HG03095 (cell line): ENCODE data around the gene PAQR6.
"Not testable (repeated sequence)": the region's sequence is repeated elsewhere in the genome, so short reads cannot be mapped to it uniquely, and the experiment has no call there.

Experiments used
- ATAC-seq: cut with Tn5 transposase; IDR thresholded peaks from one replicate; pipeline ENCODE4 v1.9.1; 2021; ENCODE audit warnings: moderate library complexity; ENCODE audit not compliant: unreplicated experiment

The PAQR6 gene

GRCh38 chr1:156232201-156232894 lies 15.5 kb downstream of the PAQR6 start:
- ATAC-seq: no peak

- no peak for ATAC-seq
These were observed 17.4 kb downstream of the PAQR6 start for GRCh38 chr1:156230473-156230837.

- ATAC-seq: no peak
These were observed 17.9 kb downstream of the PAQR6 start for GRCh38 chr1:156229809-156230472.

GRCh38 chr1:156228501-156228900 lies 19.4 kb downstream of the PAQR6 start:
- ATAC-seq: no peak

- no peak for ATAC-seq
These were observed 21.1 kb downstream of the PAQR6 start for GRCh38 chr1:156226782-156227181.

GRCh38 chr1:156226116-156226538 lies 21.7 kb downstream of the PAQR6 start:
- ATAC-seq: peak; percentile 55

- no peak for ATAC-seq
These were observed 22.2 kb downstream of the PAQR6 start for GRCh38 chr1:156225677-156226014.

GRCh38 chr1:156221986-156222692 lies 25.7 kb downstream of the PAQR6 start:
- ATAC-seq: no peak

GRCh38 chr1:156220226-156220625 lies 27.6 kb downstream of the PAQR6 start:
- no peak for ATAC-seq

GRCh38 chr1:156217871-156218270 lies 30.0 kb downstream of the PAQR6 start:
- no peak for ATAC-seq

GRCh38 chr1:156216361-156217086 lies 31.3 kb downstream of the PAQR6 start:
- not testable (repeated sequence) for ATAC-seq

GRCh38 chr1:156214024-156214748 lies 33.7 kb downstream of the PAQR6 start:
- no peak for ATAC-seq

- ATAC-seq: no peak
These were observed 34.3 kb downstream of the PAQR6 start for GRCh38 chr1:156213644-156213966.

- ATAC-seq: peak; percentile 80
These were observed 34.8 kb downstream of the PAQR6 start, which contains the start of gene PMF1 for GRCh38 chr1:156212833-156213643. PMF1 (plus strand) TSS chr1:156213007; CDS start chr1:156213016, 9 bp downstream.

GRCh38 chr1:156212130-156212529 lies 35.7 kb downstream of the PAQR6 start:
- no peak for ATAC-seq

GRCh38 chr1:156211243-156211642 lies 36.6 kb downstream of the PAQR6 start:
- ATAC-seq: no peak

GRCh38 chr1:156204686-156205085 lies 43.2 kb downstream of the PAQR6 start:
- no peak for ATAC-seq

- ATAC-seq: no peak
These were observed 44.5 kb downstream of the PAQR6 start for GRCh38 chr1:156203331-156203730.

- no peak for ATAC-seq
These were observed 47.8 kb downstream of the PAQR6 start for GRCh38 chr1:156200044-156200443.

- no peak for ATAC-seq
These were observed 49.0 kb downstream of the PAQR6 start for GRCh38 chr1:156198831-156199349.
